CMK (cell line): ENCODE results near the gene DMXL2.

Experiments
- DNase-seq: peaks from one replicate; pipeline ENCODE4 v3.0.0-alpha.2; 2010; ENCODE audit warnings: low read depth

The DMXL2 gene

DNA sequence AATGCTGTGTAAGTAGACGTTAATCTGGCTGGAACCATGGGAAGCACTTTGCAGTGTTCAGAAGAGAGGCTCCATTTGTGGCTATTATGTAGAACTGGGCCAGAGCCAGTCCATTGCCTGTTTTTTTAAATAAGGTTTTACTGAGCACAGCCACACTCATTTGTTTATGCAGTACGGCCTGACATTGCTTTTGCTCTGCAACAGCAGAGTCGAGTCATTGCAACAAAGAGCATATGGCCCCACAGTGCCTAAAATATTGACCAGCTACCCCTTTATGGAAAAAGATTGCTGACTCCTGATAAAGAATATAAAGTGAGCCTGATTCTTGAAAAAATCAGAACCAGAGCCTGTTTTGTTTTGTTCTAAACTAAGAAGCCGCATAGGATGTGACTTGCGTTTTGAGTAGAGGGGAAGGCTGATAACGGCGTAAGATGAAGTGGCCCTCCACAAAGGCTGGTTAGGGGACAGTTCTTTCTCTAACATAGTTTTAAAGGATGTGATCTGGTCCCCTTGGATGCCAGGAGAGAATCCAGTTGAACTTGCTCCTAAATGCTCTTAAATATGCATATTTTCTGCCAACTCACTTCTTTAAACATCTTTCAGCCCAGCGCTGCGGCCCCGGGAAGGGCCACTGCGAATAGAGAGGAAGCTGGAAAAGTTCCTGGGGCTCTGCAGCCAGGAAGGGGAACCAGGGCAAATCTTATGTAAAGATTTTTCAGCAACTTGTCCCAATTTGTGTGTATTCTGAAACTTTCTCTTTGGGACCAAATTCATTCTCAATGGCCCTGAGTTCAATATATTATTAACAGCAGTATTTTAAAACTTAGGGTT, 216.7 kb downstream of the DMXL2 start:
- no peak for DNase-seq

DNA sequence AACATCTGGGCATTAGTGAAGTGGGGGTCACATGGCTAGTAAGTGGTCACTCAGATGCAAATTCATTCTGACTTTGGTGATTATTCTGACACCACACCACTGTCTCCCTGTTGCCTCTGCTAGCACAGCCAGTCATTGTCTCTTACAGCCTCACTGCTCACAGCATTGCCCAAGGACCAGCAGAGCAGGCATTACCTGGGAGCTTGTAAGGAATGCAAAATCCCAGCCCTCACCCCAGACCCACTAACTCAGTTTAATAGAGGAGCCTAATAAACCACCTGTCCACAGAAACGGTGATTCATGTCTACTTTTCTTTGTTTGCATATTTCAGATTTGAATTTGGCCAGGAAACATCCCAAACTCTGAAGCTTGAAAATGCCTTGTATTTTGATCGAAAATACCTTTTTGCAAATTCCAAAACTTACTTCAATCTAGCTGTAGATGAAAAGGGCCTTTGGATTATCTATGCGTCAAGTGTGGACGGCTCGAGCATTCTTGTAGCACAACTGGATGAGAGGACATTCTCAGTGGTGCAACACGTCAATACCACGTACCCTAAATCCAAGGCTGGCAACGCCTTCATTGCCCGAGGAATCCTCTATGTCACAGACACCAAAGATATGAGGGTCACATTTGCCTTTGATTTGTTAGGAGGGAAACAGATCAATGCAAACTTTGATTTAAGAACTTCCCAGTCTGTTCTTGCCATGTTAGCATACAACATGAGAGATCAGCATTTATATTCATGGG, 218.4 kb downstream of the DMXL2 start:
- DNase-seq, result no peak

DNA sequence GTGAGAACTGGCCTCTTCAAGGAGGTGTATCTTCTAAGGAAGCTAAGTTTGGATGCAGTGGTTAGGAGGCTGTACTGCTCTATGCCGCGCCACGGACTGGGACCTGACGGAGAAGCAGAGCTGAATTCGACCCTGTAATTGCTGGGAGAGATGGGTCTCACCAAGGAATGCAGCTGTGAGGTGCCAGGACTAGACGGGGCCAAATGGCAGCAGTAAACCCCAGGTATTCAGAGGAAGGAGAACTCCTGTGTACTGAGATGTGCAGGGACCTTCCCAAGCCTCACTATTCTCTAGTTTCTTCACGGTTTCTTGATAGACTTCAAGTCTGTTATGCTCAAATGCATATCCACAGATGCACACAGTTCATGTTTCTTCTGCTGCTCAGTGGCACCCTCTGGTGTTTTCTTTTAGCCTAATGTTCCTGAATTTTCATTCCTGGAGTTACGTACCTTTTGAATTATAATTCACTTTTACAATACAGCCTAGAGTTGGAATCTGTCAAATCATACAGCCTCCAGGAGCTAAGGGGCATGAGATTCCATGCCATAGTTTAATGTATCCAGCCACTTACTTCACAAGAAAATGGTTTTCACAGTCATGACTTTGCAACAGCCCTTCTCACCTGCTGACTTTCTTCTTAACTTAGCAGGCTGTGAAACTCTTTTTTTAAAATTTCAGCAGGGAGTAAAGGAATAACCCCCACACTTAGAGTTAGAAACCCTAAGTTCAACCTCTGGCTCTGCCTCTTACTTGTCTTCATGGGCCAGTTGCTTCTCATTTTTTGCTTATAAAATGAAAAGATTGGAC, 219.3 kb downstream of the DMXL2 start:
- DNase-seq, result peak; percentile 1

DNA sequence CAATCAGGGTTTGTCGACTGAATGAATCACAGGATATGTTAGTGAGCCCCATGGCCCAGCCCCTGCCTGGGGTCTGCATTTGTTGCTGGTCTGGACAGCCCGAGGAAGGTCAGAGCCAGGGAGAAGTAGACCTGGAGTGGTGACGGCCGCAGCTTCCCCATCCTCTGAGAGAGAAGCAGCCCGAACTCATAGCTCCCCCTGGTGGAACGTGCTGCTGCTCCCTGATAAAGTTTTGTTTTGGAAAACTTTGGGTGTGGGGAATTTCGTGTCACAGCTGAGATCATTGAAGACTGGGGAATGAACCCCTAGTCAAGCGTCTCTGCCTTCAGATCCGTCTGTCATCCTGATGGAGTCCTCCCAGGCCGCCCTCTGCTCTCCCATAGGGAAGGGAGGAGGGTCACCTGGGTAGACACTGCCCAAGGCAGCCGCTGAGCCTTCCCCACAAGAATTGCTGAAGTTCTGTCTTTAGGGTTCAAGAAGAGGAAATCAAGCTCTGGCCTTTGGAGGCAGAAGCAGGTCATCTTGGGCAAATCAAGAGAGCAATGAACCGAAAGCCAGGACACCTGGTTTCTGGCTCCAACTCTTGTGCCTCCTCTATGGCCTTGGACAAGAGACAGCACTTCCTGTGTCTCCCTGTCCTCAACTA, 220.6 kb downstream of the DMXL2 start:
- peak; percentile 7 for DNase-seq

DNA sequence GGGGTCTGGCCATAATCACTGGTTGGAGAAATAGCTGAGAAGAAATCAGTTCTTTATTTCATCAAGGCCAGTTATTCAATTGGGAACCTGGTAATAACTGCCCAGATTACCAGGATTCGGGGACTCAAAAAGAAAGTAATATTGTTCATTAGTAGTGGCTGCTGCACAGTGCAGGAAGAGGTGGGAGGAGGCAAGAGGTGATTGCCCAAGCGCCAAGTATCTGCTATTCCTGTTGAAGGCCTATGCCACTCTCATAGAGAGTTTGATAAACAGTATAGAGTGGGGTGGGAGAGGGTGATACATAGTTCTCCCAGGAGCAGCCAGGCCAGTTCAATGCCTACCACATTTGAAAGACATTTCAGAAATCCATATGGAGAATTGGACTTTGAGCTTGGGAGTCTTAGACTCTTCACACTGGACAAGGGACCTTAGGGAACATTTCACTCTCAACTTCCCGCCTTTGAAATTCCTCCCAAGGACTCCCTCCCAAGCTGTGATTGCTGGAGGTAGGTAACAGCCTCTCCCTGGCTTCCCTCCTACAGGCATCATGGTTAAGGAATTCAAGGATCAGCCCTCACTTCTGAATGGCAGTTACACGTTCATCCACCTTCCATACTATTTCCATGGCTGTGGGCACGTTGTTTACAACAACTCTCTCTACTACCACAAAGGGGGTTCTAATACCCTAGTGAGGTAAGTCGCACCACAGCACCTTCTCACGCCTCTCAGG, 221.4 kb downstream of the DMXL2 start:
- DNase-seq, result no peak

DNA sequence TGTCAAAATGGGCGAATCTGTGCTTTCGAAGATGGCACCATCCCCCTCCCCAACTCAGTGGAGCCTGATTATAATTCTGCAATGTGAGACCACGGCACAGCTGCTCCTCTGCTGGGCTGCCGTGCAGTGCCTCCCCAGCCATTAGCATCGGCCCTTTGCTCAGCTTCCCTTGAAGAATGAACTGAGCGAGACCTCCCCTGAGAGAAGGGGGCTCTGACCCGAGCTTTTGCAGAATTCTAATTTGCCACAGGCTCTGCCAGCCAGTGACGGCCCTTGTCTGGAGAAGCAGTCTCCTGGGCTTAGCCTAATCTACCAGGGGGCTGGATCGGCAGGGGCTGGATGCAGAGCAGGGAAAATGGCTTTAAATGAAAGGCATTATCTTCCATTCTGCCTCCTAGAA, 223.9 kb downstream of the DMXL2 start:
- no peak for DNase-seq
